ENCODE data around the gene ZBTB24. TPM values are rescaled to one million over a fixed set of nuclear protein-coding genes. Genes with fewer than 3 reads are reported as not detected.
A peak's percentile ranks its signal among the peaks of the same experiment; 100 is the strongest.

Gene ZBTB24
- total and polyA plus RNA-seq, 2 experiments from 2014 or later: 3.8 to 6.9 TPM

DNA sequence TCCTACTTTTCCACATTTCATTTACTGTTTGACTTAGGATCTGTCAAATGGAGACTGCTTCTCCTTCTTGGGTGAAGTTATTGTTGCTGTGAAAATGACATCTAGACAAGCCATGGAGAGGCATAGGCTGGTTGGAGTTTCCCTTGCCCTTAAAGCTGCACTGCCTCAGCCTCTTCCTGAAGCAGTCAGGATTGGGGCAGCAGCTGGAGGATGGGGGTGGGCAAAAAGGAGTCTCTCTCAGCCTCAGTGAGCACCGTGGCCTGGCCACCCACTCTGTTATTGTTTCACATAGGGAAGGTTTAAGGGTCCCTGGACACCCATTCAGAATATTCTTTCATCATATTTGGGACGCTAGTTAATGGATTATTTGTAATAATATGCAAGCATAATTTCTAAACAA lies 7.7 kb upstream of the ZBTB24 start:
- H3K36me3 ChIP-seq (replicated peaks; ENCODE audit: insufficient read depth, low read depth): no peaks in the 10 kb centered on the region
- TF ChIP-seq, protein P1, sequence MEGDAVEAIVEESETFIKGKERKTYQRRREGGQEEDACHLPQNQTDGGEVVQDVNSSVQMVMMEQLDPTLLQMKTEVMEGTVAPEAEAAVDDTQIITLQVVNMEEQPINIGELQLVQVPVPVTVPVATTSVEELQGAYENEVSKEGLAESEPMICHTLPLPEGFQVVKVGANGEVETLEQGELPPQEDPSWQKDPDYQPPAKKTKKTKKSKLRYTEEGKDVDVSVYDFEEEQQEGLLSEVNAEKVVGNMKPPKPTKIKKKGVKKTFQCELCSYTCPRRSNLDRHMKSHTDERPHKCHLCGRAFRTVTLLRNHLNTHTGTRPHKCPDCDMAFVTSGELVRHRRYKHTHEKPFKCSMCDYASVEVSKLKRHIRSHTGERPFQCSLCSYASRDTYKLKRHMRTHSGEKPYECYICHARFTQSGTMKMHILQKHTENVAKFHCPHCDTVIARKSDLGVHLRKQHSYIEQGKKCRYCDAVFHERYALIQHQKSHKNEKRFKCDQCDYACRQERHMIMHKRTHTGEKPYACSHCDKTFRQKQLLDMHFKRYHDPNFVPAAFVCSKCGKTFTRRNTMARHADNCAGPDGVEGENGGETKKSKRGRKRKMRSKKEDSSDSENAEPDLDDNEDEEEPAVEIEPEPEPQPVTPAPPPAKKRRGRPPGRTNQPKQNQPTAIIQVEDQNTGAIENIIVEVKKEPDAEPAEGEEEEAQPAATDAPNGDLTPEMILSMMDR (IDR thresholded peaks at IDR 0.05; ENCODE audit: poor library complexity): no peak
- TF ChIP-seq EZH2phosphoT487 (IDR thresholded peaks at IDR 0.05; ENCODE audit: low read depth, severe bottlenecking, unreplicated experiment): no peak
- TF ChIP-seq EZH2 (IDR thresholded peaks at IDR 0.05; ENCODE audit: borderline replicate concordance): no peak
- H3K79me2 ChIP-seq: no peaks in the 10 kb centered on the region
- H3K4me1 ChIP-seq (ENCODE audit: insufficient read depth): no peaks in the 10 kb centered on the region
- no peak for DNase-seq (ENCODE audit: low spot score)
- peak overlapping the region; percentile 25 for H2AFZ ChIP-seq
- 71% methylated on average over 2 of the region's 2 CpGs for WGBS (ENCODE audit: low lambda C conversion rate, missing lambda C conversion rate)
- H3K9me3 ChIP-seq (ENCODE audit: low read depth): no peaks in the 10 kb centered on the region
- no peaks in the 10 kb centered on the region for H4K20me1 ChIP-seq (ENCODE audit: insufficient read depth, poor library complexity, severe bottlenecking)
- H3K27ac ChIP-seq: no peak overlapping the region
- no peak overlapping the region for H3K4me2 ChIP-seq
- no peak overlapping the region for H3K4me3 ChIP-seq
- H3K27me3 ChIP-seq: no peaks in the 10 kb centered on the region
- H3K9me2 ChIP-seq (replicated peaks; ENCODE audit: insufficient read depth): no peaks in the 10 kb centered on the region

DNA sequence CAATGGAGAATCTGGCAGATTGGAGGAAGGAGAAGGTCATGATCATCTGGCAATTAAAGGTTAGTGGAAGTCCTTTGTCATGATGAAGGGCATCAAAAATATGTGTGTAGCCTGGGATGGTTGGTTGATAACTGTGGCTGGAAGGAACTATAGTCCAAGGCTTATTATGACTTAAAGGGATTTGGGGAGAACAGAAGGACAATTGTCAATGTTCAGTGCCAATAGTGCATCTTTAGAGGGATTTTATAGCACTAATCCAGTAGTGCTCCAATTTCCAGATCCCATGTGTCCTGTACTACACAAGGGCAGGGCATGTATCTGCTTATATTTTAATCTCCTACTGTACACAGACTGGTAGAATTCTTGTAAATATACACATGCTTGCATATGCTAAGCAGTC lies 5.0 kb upstream of the ZBTB24 start:
- no peaks in the 10 kb centered on the region for H3K36me3 ChIP-seq (replicated peaks; ENCODE audit: insufficient read depth, low read depth)
- H3K27ac ChIP-seq: no peak overlapping the region
- H3K9me2 ChIP-seq (replicated peaks; ENCODE audit: insufficient read depth): no peaks in the 10 kb centered on the region
- TF ChIP-seq EZH2 (IDR thresholded peaks at IDR 0.05; ENCODE audit: borderline replicate concordance) (no peak), EZH2phosphoT487 (IDR thresholded peaks at IDR 0.05; ENCODE audit: low read depth, severe bottlenecking, unreplicated experiment) (no peak)
- TF ChIP-seq, protein P1 (IDR thresholded peaks at IDR 0.05; ENCODE audit: poor library complexity): no peak
- DNase-seq (ENCODE audit: low spot score): no peak
- H4K20me1 ChIP-seq (ENCODE audit: insufficient read depth, poor library complexity, severe bottlenecking): no peaks in the 10 kb centered on the region
- H3K4me2 ChIP-seq: no peak overlapping the region
- H3K9me3 ChIP-seq (ENCODE audit: low read depth): no peaks in the 10 kb centered on the region
- H3K79me2 ChIP-seq: no peaks in the 10 kb centered on the region
- no peaks in the 10 kb centered on the region for H3K27me3 ChIP-seq
- H3K4me3 ChIP-seq: no peak overlapping the region
- no peak overlapping the region for H2AFZ ChIP-seq
- no peaks in the 10 kb centered on the region for H3K4me1 ChIP-seq (ENCODE audit: insufficient read depth)

DNA sequence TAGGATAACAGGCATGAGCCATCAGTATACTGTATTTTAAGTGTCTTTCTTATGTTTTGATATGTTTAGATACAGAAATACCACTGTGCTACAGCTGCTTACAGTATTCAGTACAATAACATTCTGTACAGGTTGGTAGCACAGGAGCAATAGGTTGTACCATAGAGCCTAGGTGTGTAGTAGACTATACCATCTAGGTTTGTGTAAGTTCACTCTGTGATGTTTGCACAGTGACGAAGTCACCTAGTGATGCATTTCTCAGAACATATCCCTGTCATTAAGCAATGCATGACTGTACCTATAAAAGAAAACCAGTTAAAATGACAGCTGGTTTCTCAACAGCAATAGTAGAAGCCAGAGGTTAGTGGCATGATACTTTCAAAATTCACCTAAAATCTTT lies 3.0 kb upstream of the ZBTB24 start:
- Histone ChIP-seq H3K4me3 (no peak overlapping the region), H3K4me1 (ENCODE audit: insufficient read depth) (peaks cover 9% of the 10 kb centered on the region), H2AFZ (no peak overlapping the region), H3K9me3 (ENCODE audit: low read depth) (no peaks in the 10 kb centered on the region), H4K20me1 (ENCODE audit: insufficient read depth, poor library complexity, severe bottlenecking) (no peaks in the 10 kb centered on the region), H3K36me3 (replicated peaks; ENCODE audit: insufficient read depth, low read depth) (no peaks in the 10 kb centered on the region), H3K27ac (no peak overlapping the region), H3K27me3 (no peaks in the 10 kb centered on the region), H3K4me2 (no peak overlapping the region), H3K79me2 (peaks cover 11% of the 10 kb centered on the region), H3K9me2 (replicated peaks; ENCODE audit: insufficient read depth) (no peaks in the 10 kb centered on the region)
- 66% methylated on average over 1 of the region's 1 CpG for WGBS (ENCODE audit: low lambda C conversion rate, missing lambda C conversion rate)
- peak; percentile 44 for DNase-seq (ENCODE audit: low spot score)
- no peak for TF ChIP-seq EZH2phosphoT487 (IDR thresholded peaks at IDR 0.05; ENCODE audit: low read depth, severe bottlenecking, unreplicated experiment)
- no peak for TF ChIP-seq EZH2 (IDR thresholded peaks at IDR 0.05; ENCODE audit: borderline replicate concordance)
- TF ChIP-seq, protein P1 (IDR thresholded peaks at IDR 0.05; ENCODE audit: poor library complexity): no peak

Measured in hepatocyte (in vitro differentiated cells).